HEK293 (cell line): ENCODE results near the gene DPF3.
A peak's percentile ranks its signal among the peaks of the same experiment; 100 is the strongest.

Experiments used
- CTCF ChIA-PET: fragments of 350-600 bp; formaldehyde crosslinking; extraction: SDS; loops from one replicate; lab custom pipeline; 2021; ENCODE audit warnings: antibody characterized with exemption; lab: Yijun Ruan, JAX
- POLR2A ChIA-PET: fragments of 300-600 bp; formaldehyde crosslinking; extraction: SDS; loops from one replicate; lab custom pipeline; 2020; ENCODE audit warnings: antibody characterized with exemption, inconsistent platforms; lab: Yijun Ruan, JAX
- H3K27ac ChIP-seq: fragments of 200-500 bp; sonication (Bioruptor generic); 2 replicates; pipeline ENCODE4 v1.5.1; 2014; ENCODE audit warnings: low read depth, low read length, control low read depth, inconsistent platforms; ENCODE audit errors: extremely low read depth
- H3K36me3 ChIP-seq, 2 experiments: fragments of 200-500 bp in 1 of 2; sonication (Bioruptor generic) in 1 of 2; 1 replicate in 1 of 2; 2 replicates in 1 of 2; pipeline ENCODE4 v1.5.1; 2014 to 2017; ENCODE audit warnings: inconsistent platforms in 2 of 2, low read length in 2 of 2; ENCODE audit not compliant: control insufficient read depth in 2 of 2, insufficient read depth in 1 of 2
- H3K4me1 ChIP-seq: fragments of 200-500 bp; sonication (Bioruptor generic); 2 replicates; pipeline ENCODE4 v1.5.1; 2014; ENCODE audit warnings: mild to moderate bottlenecking, low read length, inconsistent platforms; ENCODE audit not compliant: control insufficient read depth, insufficient read depth
- H3K4me3 ChIP-seq: 2 replicates; pipeline ENCODE4 v1.5.1; 2011; ENCODE audit warnings: low read depth, mild to moderate bottlenecking, control low read depth, low read length, moderate library complexity
- H3K9me3 ChIP-seq: fragments of 200-500 bp; sonication (Bioruptor generic); 2 replicates; pipeline ENCODE4 v1.5.1; 2014; ENCODE audit warnings: low read depth, low read length, inconsistent platforms; ENCODE audit not compliant: control insufficient read depth, insufficient read depth
- GLIS2 ChIP-seq: fragments of 450-650 bp; formaldehyde crosslinking; IDR thresholded peaks from 2 replicates; pipeline ENCODE4 v1.5.1; 2016; ENCODE audit warnings: missing biosample characterization, missing genetic modification characterization
- HOXD13 ChIP-seq: sonication (generic); formaldehyde crosslinking; IDR thresholded peaks from 2 replicates; pipeline ENCODE4 v1.8.0; 2022; ENCODE audit warnings: missing genetic modification reagents, borderline replicate concordance
- KLF16 ChIP-seq: fragments of 450-650 bp; formaldehyde crosslinking; IDR thresholded peaks from 2 replicates; pipeline ENCODE4 v1.5.1; 2017; ENCODE audit warnings: missing biosample characterization, missing genetic modification characterization
- MEIS1 ChIP-seq: sonication (generic); formaldehyde crosslinking; IDR thresholded peaks from 2 replicates; pipeline ENCODE4 v1.8.1; 2022; ENCODE audit warnings: missing genetic modification reagents, mild to moderate bottlenecking, borderline replicate concordance
- SP2 ChIP-seq: fragments of 450-650 bp; formaldehyde crosslinking; IDR thresholded peaks from 2 replicates; pipeline ENCODE4 v1.5.1; 2016; ENCODE audit warnings: missing biosample characterization, missing genetic modification characterization
- ZBTB11 ChIP-seq: fragments of 450-650 bp; formaldehyde crosslinking; conservative IDR thresholded peaks from 2 replicates; pipeline ENCODE4 v1.5.1; 2016; ENCODE audit warnings: low read depth, missing biosample characterization, missing genetic modification characterization
- ZBTB20 ChIP-seq: fragments of 450-650 bp; formaldehyde crosslinking; IDR thresholded peaks from 2 replicates; pipeline ENCODE4 v1.5.1; 2016; ENCODE audit warnings: missing biosample characterization, missing genetic modification characterization
- ZFHX2 ChIP-seq: fragments of 450-650 bp; formaldehyde crosslinking; conservative IDR thresholded peaks from 2 replicates; pipeline ENCODE4 v1.5.1; 2016; ENCODE audit warnings: missing biosample characterization, missing genetic modification characterization
- ZNF112 ChIP-seq: fragments of 450-650 bp; formaldehyde crosslinking; IDR thresholded peaks from 2 replicates; pipeline ENCODE4 v1.5.0; 2017; ENCODE audit warnings: missing biosample characterization, missing genetic modification characterization
- ZNF335 ChIP-seq: fragments of 450-650 bp; formaldehyde crosslinking; conservative IDR thresholded peaks from 2 replicates; pipeline ENCODE4 v1.5.1; 2016; ENCODE audit warnings: missing biosample characterization, missing genetic modification characterization
- ZNF341 ChIP-seq: fragments of 450-650 bp; formaldehyde crosslinking; IDR thresholded peaks from 2 replicates; pipeline ENCODE4; 2016; ENCODE audit warnings: low read depth, missing biosample characterization, missing genetic modification characterization
- ZNF366 ChIP-seq: fragments of 450-650 bp; formaldehyde crosslinking; conservative IDR thresholded peaks from 2 replicates; pipeline ENCODE4 v1.5.1; 2016; ENCODE audit warnings: missing biosample characterization, missing genetic modification characterization
- ZNF548 ChIP-seq: fragments of 450-650 bp; formaldehyde crosslinking; IDR thresholded peaks from 2 replicates; pipeline ENCODE4 v1.5.1; 2016; ENCODE audit warnings: missing biosample characterization, missing genetic modification characterization
- ZNF561 ChIP-seq: fragments of 450-650 bp; IDR thresholded peaks from 2 replicates; pipeline ENCODE4 v1.5.1; 2018; ENCODE audit warnings: missing biosample characterization, missing genetic modification characterization, borderline replicate concordance
- ZNF629 ChIP-seq: fragments of 450-650 bp; formaldehyde crosslinking; IDR thresholded peaks from 2 replicates; pipeline ENCODE4 v1.5.1; 2017; ENCODE audit warnings: missing biosample characterization, missing genetic modification characterization
- ZNF677 ChIP-seq: fragments of 450-650 bp; IDR thresholded peaks from 2 replicates; pipeline ENCODE4 v1.5.0; 2018; ENCODE audit warnings: missing biosample characterization, mild to moderate bottlenecking, missing genetic modification characterization, moderate library complexity
- ZSCAN30 ChIP-seq: fragments of 450-650 bp; IDR thresholded peaks from 2 replicates; pipeline ENCODE4 v1.5.1; 2018; ENCODE audit warnings: missing biosample characterization, mild to moderate bottlenecking, missing genetic modification characterization, moderate library complexity
- TF ChIP-seq, protein P1 (sequence below): fragments of 450-650 bp; formaldehyde crosslinking; IDR thresholded peaks from 2 replicates; pipeline ENCODE4 v1.5.1; 2016; ENCODE audit warnings: missing biosample characterization, missing genetic modification characterization
- TF ChIP-seq, protein P2 (sequence below): fragments of 450-650 bp; formaldehyde crosslinking; IDR thresholded peaks from 2 replicates; pipeline ENCODE4 v1.5.1; 2016; ENCODE audit warnings: missing biosample characterization, missing genetic modification characterization
- TF ChIP-seq, protein P3 (sequence below): fragments of 450-650 bp; formaldehyde crosslinking; optimal IDR thresholded peaks from 2 replicates; pipeline ENCODE3; 2016; ENCODE audit warnings: missing biosample characterization, mild to moderate bottlenecking, missing genetic modification characterization

The DPF3 gene

GRCh38 chr14:72894323-72894622 lies 372 bp upstream of the DPF3 start (continued):
- TF ChIP-seq, protein P1, sequence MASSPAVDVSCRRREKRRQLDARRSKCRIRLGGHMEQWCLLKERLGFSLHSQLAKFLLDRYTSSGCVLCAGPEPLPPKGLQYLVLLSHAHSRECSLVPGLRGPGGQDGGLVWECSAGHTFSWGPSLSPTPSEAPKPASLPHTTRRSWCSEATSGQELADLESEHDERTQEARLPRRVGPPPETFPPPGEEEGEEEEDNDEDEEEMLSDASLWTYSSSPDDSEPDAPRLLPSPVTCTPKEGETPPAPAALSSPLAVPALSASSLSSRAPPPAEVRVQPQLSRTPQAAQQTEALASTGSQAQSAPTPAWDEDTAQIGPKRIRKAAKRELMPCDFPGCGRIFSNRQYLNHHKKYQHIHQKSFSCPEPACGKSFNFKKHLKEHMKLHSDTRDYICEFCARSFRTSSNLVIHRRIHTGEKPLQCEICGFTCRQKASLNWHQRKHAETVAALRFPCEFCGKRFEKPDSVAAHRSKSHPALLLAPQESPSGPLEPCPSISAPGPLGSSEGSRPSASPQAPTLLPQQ (tag by site-specific recombination) = peak; percentile 9; the same call in 1 of the 2 replicates
- TF ChIP-seq ZSCAN30 (no peak), ZNF629 (tag by site-specific recombination) (no peak), ZNF112 (tag by site-specific recombination) (no peak), HOXD13 (CRISPR knock-in tag) (no peak), MEIS1 (CRISPR knock-in tag) (no peak), ZNF561 (tag by site-specific recombination) (no peak), ZNF677 (tag by site-specific recombination) (no peak)

GRCh38 chr14:72892879-72893635 lies 844 bp downstream of the DPF3 start:
- H3K27ac ChIP-seq = peak overlapping the region; percentile 8; the same call in 1 of the 2 replicates
- H3K36me3 ChIP-seq = no peaks in the 10 kb centered on the region
- H3K4me3 ChIP-seq = peak overlapping the region; percentile 81
- H3K9me3 ChIP-seq = no peaks in the 10 kb centered on the region
- CTCF ChIA-PET = interaction anchor here (1.5 to 2.2 kb wide), 2 partner anchors 12 to 376 kb away, joined by 5 to 12 read pairs; no protein-coding TSS in a partner anchor
- H3K4me1 ChIP-seq = peaks cover 11% of the 10 kb centered on the region
- no peak for TF ChIP-seq ZFHX2 (tag by site-specific recombination)
- peak; percentile 98 for TF ChIP-seq ZNF335 (tag by site-specific recombination)
- no peak for TF ChIP-seq KLF16 (tag by site-specific recombination)
- 0 out of 2 replicates have a peak, but pooled peaks have one; percentile 24 for TF ChIP-seq ZBTB11 (tag by site-specific recombination)
- TF ChIP-seq, protein P2, sequence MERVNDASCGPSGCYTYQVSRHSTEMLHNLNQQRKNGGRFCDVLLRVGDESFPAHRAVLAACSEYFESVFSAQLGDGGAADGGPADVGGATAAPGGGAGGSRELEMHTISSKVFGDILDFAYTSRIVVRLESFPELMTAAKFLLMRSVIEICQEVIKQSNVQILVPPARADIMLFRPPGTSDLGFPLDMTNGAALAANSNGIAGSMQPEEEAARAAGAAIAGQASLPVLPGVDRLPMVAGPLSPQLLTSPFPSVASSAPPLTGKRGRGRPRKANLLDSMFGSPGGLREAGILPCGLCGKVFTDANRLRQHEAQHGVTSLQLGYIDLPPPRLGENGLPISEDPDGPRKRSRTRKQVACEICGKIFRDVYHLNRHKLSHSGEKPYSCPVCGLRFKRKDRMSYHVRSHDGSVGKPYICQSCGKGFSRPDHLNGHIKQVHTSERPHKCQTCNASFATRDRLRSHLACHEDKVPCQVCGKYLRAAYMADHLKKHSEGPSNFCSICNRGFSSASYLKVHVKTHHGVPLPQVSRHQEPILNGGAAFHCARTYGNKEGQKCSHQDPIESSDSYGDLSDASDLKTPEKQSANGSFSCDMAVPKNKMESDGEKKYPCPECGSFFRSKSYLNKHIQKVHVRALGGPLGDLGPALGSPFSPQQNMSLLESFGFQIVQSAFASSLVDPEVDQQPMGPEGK (tag by site-specific recombination) = 0 out of 2 replicates have a peak, but pooled peaks have one; percentile 51
- TF ChIP-seq GLIS2 (tag by site-specific recombination) = 0 out of 2 replicates have a peak, but pooled peaks have one; percentile 8
- peak; percentile 98 for TF ChIP-seq ZNF366
- peak; percentile 52 for TF ChIP-seq ZNF341 (tag by site-specific recombination)
- TF ChIP-seq, protein P3, sequence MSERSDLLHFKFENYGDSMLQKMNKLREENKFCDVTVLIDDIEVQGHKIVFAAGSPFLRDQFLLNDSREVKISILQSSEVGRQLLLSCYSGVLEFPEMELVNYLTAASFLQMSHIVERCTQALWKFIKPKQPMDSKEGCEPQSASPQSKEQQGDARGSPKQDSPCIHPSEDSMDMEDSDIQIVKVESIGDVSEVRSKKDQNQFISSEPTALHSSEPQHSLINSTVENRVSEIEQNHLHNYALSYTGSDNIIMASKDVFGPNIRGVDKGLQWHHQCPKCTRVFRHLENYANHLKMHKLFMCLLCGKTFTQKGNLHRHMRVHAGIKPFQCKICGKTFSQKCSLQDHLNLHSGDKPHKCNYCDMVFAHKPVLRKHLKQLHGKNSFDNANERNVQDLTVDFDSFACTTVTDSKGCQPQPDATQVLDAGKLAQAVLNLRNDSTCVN (tag by site-specific recombination) = peak; percentile 68
- TF ChIP-seq ZBTB20 = peak; percentile 66
- TF ChIP-seq, protein P1 (tag by site-specific recombination) = 0 out of 2 replicates have a peak, but pooled peaks have one; percentile 12
- peak; percentile 12; the same call in 1 of the 2 replicates for TF ChIP-seq SP2 (tag by site-specific recombination)
- TF ChIP-seq ZNF548 (tag by site-specific recombination) = no peak
- POLR2A ChIA-PET = interaction anchor here (0.6 kb wide), 1 partner anchor 740 kb away, joined by 6 read pairs; no protein-coding TSS in a partner anchor
